CD4-positive, alpha-beta T cell (primary cell): ENCODE data around the gene ARMC9. TPM values are rescaled to one million over a fixed set of nuclear protein-coding genes. Genes with fewer than 3 reads are reported as not detected.

Experiments
- ATAC-seq: fragments of 200-7000 bp; cut with Tn5 transposase; one replicate; pipeline ENCODE4 v1.10.0; 2022; ENCODE audit warnings: mild to moderate bottlenecking; ENCODE audit not compliant: poor library complexity
- CTCF ChIA-PET: fragments of 350-600 bp; sonication (Branson Sonifier 250); formaldehyde crosslinking; loops from one replicate; lab custom pipeline; 2021; ENCODE audit warnings: antibody characterized with exemption, inconsistent platforms; lab: Charles Lee
- POLR2A ChIA-PET: fragments of 350-600 bp; sonication (Branson Sonifier 250); formaldehyde crosslinking; loops from one replicate; lab custom pipeline; 2021; ENCODE audit warnings: antibody characterized with exemption, inconsistent platforms; lab: Charles Lee
- DNase-seq, 14 experiments: peaks; one replicate each; pipeline ENCODE4 v3.0.0-alpha.2; 2013 to 2020; ENCODE audit warnings: mixed read lengths in 2 of 14
- H3K27ac ChIP-seq, 2 donors: one replicate each; pipeline versions ENCODE4 v1.5.1 to v1.7.0; 2013; ENCODE audit warnings: low read length in 2 of 2, low read depth in 1 of 2, mild to moderate bottlenecking in 1 of 2
- H3K27me3 ChIP-seq, 2 experiments: 1 replicate in 1 of 2; 2 replicates in 1 of 2; pipeline versions ENCODE4 v1.6.1 to v1.7.0; 2013; ENCODE audit warnings: low read length in 2 of 2, control low read depth in 1 of 2, mild to moderate bottlenecking in 1 of 2, moderate library complexity in 1 of 2; ENCODE audit not compliant: insufficient read depth in 2 of 2, control insufficient read depth in 1 of 2
- H3K36me3 ChIP-seq: one replicate; pipeline ENCODE4 v1.6.1; 2013; ENCODE audit warnings: low read length, control low read depth; ENCODE audit not compliant: insufficient read depth
- H3K4me1 ChIP-seq: one replicate; pipeline ENCODE4 v1.6.1; 2013; ENCODE audit warnings: low read length, control low read depth; ENCODE audit not compliant: insufficient read depth
- H3K4me3 ChIP-seq: one replicate; pipeline ENCODE4 v1.5.1; 2013; ENCODE audit warnings: mild to moderate bottlenecking, low read length, moderate library complexity
- H3K9me3 ChIP-seq, 2 experiments: 1 replicate in 1 of 2; 2 replicates in 1 of 2; pipeline versions ENCODE4 v1.6.1 to v1.7.0; 2013; ENCODE audit warnings: low read length in 2 of 2, mild to moderate bottlenecking in 2 of 2, control low read depth in 1 of 2, moderate library complexity in 1 of 2; ENCODE audit not compliant: control insufficient read depth in 1 of 2, insufficient read depth in 1 of 2
- H3K27ac Mint-ChIP-seq: one replicate; pipeline ENCODE4 v1.8.0; 2020; ENCODE audit warnings: mixed read lengths
- H3K27me3 Mint-ChIP-seq: one replicate; pipeline ENCODE4 v1.8.0; 2021; ENCODE audit warnings: mixed read lengths
- H3K36me3 Mint-ChIP-seq: one replicate; pipeline ENCODE4 v1.8.0; 2021; ENCODE audit warnings: low read depth, mixed read lengths
- H3K4me1 Mint-ChIP-seq: one replicate; pipeline ENCODE4 v1.8.0; 2021; ENCODE audit warnings: low read depth, mixed read lengths
- H3K4me3 Mint-ChIP-seq: one replicate; pipeline ENCODE4 v1.8.0; 2020; ENCODE audit warnings: mild to moderate bottlenecking, mixed read lengths
- H3K9me3 Mint-ChIP-seq: one replicate; pipeline ENCODE4 v1.8.0; 2020; ENCODE audit warnings: mixed read lengths
- intact Hi-C, 2 experiments: fragments of 100-400 bp; cut with DNase I in 1 of 2; cut with micrococcal nuclease in 1 of 2; formaldehyde crosslinking; loops; one replicate each; pipeline versions ENCODE4 v1.15.1 to v1.9.0; 2023 to 2025; cut with DNase I, micrococcal nuclease
- total RNA-seq, 174 experiments: library from RNA in 2 of 174; stranded (reverse) in 2 of 174; gene quantifications; one replicate each; pipeline ENCODE4 v1.2.3 and lab custom pipeline; 2021 to 2026
- TF ChIP-seq, protein P1 (sequence below): fragments of 200-600 bp; IDR thresholded peaks from one replicate; pipeline ENCODE4 v1.8.0; 2022; ENCODE audit warnings: antibody characterized with exemption, mild to moderate bottlenecking

ARMC9 gene
- total RNA-seq, 2 experiments from 2014 or later = 0.16 to 0.42 TPM

DNA sequence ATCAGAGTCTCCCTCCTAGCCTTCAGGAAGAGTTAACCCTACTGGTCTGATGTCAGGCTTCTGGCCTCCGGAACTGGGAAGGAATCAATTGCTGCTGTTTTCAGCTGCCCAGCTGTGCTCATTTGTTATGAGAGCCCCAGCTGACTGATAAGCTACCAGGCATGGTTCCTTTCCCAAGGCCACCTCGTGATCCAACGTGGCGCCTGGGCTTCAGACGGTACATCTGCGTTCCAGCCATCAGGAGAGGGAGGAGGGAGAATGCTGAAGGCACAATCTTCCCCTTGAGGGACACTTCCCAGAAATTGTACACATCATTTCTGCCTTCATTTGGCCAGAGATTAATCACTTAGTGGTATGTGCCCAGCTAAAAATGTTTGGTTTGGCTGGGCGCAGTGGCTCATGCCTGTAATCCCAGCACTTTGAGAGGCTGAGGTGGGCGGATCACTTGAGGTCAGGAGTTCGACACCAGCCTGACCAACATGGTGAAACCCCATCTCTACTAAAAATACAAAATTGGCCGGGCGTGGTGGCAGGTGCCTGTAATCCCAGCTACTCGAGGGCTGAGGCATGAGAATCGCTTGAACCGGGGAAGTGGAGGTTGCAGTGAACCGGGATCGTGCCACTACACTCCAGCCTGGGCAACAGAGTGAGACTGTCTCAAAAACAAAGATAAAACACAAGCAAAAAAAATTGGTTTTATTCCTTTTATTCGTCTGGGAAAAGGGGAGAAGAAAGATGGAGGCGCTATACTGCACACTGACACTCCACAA, 10.5 kb upstream of the ARMC9 start:
- TF ChIP-seq, protein P1, sequence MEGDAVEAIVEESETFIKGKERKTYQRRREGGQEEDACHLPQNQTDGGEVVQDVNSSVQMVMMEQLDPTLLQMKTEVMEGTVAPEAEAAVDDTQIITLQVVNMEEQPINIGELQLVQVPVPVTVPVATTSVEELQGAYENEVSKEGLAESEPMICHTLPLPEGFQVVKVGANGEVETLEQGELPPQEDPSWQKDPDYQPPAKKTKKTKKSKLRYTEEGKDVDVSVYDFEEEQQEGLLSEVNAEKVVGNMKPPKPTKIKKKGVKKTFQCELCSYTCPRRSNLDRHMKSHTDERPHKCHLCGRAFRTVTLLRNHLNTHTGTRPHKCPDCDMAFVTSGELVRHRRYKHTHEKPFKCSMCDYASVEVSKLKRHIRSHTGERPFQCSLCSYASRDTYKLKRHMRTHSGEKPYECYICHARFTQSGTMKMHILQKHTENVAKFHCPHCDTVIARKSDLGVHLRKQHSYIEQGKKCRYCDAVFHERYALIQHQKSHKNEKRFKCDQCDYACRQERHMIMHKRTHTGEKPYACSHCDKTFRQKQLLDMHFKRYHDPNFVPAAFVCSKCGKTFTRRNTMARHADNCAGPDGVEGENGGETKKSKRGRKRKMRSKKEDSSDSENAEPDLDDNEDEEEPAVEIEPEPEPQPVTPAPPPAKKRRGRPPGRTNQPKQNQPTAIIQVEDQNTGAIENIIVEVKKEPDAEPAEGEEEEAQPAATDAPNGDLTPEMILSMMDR = no peak
- Histone ChIP-seq H3K9me3 (peaks cover 0 to 6% of the 10 kb centered on the region in 2 experiments), H3K4me3 (no peak overlapping the region), H3K36me3 (no peaks in the 10 kb centered on the region), H3K4me1 (peaks cover 2% of the 10 kb centered on the region), H3K27ac (no peak overlapping the region), H3K27me3 (peaks cover 15 to 31% of the 10 kb centered on the region in 2 experiments)
- intact Hi-C loops = no loop called here
- Mint-ChIP-seq H3K4me1 (no peaks in the 10 kb centered on the region), H3K4me3 (no peak overlapping the region), H3K27me3 (peaks cover 27% of the 10 kb centered on the region), H3K36me3 (no peaks in the 10 kb centered on the region), H3K9me3 (no peaks in the 10 kb centered on the region), H3K27ac (no peak overlapping the region)
- DNase-seq (no peak), ATAC-seq (no peak)
- ChIA-PET CTCF (no interaction called here), POLR2A (no interaction called here)

DNA sequence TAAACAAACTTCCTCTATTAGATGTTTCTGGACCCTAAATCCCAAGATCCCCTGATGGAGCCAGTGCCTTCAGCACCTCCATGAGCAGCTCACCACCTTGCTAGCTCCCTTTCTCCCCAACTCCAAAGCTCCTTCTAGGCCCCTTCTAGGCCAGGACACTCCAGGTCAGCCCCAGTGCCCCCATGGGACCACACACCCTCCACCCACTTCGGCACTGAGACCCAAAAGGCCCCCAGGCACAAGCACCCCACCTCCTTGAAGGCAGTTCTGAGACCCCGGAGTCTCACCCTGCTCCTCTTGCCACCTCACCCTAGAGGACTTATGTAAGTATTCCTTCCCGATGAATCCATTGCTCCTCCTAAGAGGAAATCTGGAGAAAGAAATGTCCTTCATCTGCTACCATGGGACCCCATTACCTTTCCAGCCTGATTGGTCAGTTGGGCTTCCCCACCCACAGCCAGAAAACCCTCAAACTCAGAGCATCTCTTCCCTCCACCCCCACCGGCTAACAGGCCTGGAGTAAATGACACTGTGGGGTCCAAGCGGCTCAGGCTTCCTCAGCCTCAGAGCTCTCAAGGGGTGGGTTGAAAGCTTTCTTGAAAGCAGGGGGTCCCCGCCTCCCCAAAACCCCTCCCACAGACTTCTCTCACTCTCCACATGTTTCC, 9.8 kb upstream of the ARMC9 start:
- Histone ChIP-seq H3K9me3 (peaks cover 0 to 6% of the 10 kb centered on the region in 2 experiments), H3K4me3 (no peak overlapping the region), H3K27ac (no peak overlapping the region), H3K27me3 (peaks cover 15 to 31% of the 10 kb centered on the region in 2 experiments), H3K36me3 (no peaks in the 10 kb centered on the region), H3K4me1 (peaks cover 2% of the 10 kb centered on the region)
- no peak overlapping the region for H3K4me3 Mint-ChIP-seq
- ATAC-seq (no peak), DNase-seq (no peak)
- no peaks in the 10 kb centered on the region for H3K9me3 Mint-ChIP-seq
- no peaks in the 10 kb centered on the region for H3K4me1 Mint-ChIP-seq
- intact Hi-C loops = no loop called here
- H3K36me3 Mint-ChIP-seq = no peaks in the 10 kb centered on the region
- ChIA-PET POLR2A (no interaction called here), CTCF (no interaction called here)
- peaks cover 27% of the 10 kb centered on the region for H3K27me3 Mint-ChIP-seq
- H3K27ac Mint-ChIP-seq = no peak overlapping the region
- TF ChIP-seq, protein P1 = no peak

DNA sequence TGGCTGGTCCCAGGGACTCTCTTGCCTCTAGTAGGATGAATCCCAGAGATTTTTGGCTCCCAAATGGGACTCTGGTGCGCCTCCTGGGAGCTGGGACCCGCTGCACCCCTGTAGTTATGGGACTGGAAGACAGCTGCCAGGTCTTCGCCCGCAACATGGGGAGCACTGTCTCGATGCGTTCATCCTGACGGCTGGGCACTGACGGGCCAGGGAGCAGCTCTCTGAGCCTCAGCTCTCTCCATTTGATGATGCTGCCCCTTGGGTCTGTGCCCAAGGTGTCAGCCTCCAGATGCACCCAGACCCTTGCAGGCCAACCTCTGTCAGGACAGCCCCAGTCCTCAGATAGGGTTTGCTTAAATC, 9.3 kb upstream of the ARMC9 start:
- Histone ChIP-seq H3K27ac (no peak overlapping the region), H3K36me3 (no peaks in the 10 kb centered on the region), H3K4me3 (no peak overlapping the region), H3K9me3 (peaks cover 0 to 6% of the 10 kb centered on the region in 2 experiments), H3K4me1 (peaks cover 2% of the 10 kb centered on the region), H3K27me3 (peaks cover 16 to 31% of the 10 kb centered on the region in 2 experiments)
- TF ChIP-seq, protein P1 = no peak
- ChIA-PET POLR2A (interaction anchor here (0.6 kb wide), 1 partner anchor 9 kb away, joined by 4 read pairs; no protein-coding TSS in a partner anchor), CTCF (no interaction called here)
- no peaks in the 10 kb centered on the region for H3K4me1 Mint-ChIP-seq
- H3K27ac Mint-ChIP-seq = no peak overlapping the region
- no peaks in the 10 kb centered on the region for H3K9me3 Mint-ChIP-seq
- DNase-seq (no peak), ATAC-seq (no peak)
- no peaks in the 10 kb centered on the region for H3K36me3 Mint-ChIP-seq
- peaks cover 27% of the 10 kb centered on the region for H3K27me3 Mint-ChIP-seq
- H3K4me3 Mint-ChIP-seq = no peak overlapping the region
- intact Hi-C loops = no loop called here
